K562 (cell line): Measurements from ENCODE around the gene RDH16.
"Not testable (repeated sequence)": the region's sequence is repeated elsewhere in the genome, so short reads cannot be mapped to it uniquely, and the experiment has no call there.

Experiments used
- EP400 ChIP-seq: fragments of 450-650 bp; IDR thresholded peaks from 2 replicates; pipeline ENCODE4 v1.6.1; 2017; ENCODE audit warnings: antibody characterized with exemption, mild to moderate bottlenecking, moderate library complexity
- ESRRA ChIP-seq: fragments of 450-650 bp; IDR thresholded peaks from 2 replicates; pipeline ENCODE4 v1.6.1; 2014; ENCODE audit warnings: low read depth, mild to moderate bottlenecking, moderate library complexity, borderline replicate concordance

DNA sequence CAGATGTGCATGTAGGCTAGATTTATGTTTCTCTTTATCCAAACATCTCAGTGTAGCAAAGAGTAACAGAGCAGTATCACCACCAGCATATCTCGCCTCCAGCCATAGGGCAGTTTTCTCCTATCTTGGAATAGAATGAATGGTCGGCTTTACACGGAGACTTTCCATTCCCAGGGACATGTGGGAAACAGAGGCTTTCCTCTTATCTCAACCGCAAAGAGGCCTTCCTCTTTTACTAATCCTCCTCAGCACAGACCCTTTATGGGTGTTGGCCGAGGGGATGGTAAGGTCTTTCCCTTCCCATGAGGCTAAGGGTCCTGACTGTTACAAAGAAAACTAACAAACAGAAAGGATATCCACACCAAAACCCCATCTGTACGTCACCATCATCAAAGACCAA, 11.5 kb upstream of the RDH16 start:
- not testable (repeated sequence) for TF ChIP-seq EP400
- TF ChIP-seq ESRRA: peak; percentile 23; the same call in 1 of the 2 replicates
